Retinal pigment epithelial cell (primary cell): ENCODE data around the gene BOD1L1.

ENCODE experiments used
- DNase-seq: peaks from one replicate; pipeline ENCODE4 v3.0.0-alpha.2; 2010; ENCODE audit warnings: low read depth
- H3K4me3 ChIP-seq: 2 replicates; pipeline ENCODE4 v1.5.1; 2011; ENCODE audit warnings: mild to moderate bottlenecking, low read length, control low read depth, moderate library complexity
- CTCF ChIP-seq: conservative IDR thresholded peaks from 2 replicates; pipeline ENCODE4 v1.5.1; 2011; ENCODE audit warnings: low read depth, low read length, control low read depth, inconsistent platforms

The BOD1L1 gene

GRCh38 chr4:13530823-13531624 lies 96.5 kb downstream of the BOD1L1 start:
- DNase-seq, result no peak
- H3K4me3 ChIP-seq, result no peak overlapping the region
- TF ChIP-seq CTCF, result no peak

- DNase-seq, result no peak
- TF ChIP-seq CTCF, result no peak
- no peak overlapping the region for H3K4me3 ChIP-seq
Measured at GRCh38 chr4:13529128-13529919, 98.2 kb downstream of the BOD1L1 start.

- TF ChIP-seq CTCF, result no peak
- no peak overlapping the region for H3K4me3 ChIP-seq
- no peak for DNase-seq
Measured at GRCh38 chr4:13528821-13529127, 98.8 kb downstream of the BOD1L1 start.

GRCh38 chr4:13527981-13528820 lies 99.3 kb downstream of the BOD1L1 start:
- no peak for TF ChIP-seq CTCF
- H3K4me3 ChIP-seq, result no peak overlapping the region
- no peak for DNase-seq

GRCh38 chr4:13527192-13527980 lies 100.1 kb downstream of the BOD1L1 start:
- DNase-seq, result no peak
- no peak overlapping the region for H3K4me3 ChIP-seq
- no peak for TF ChIP-seq CTCF

GRCh38 chr4:13526658-13527057 lies 100.9 kb downstream of the BOD1L1 start:
- no peak for TF ChIP-seq CTCF
- no peak for DNase-seq
- H3K4me3 ChIP-seq, result no peak overlapping the region
